H1 (cell line): ENCODE measurements around the gene RP9. TPM values are rescaled to one million over a fixed set of nuclear protein-coding genes. Genes with fewer than 3 reads are reported as not detected.

ENCODE experiments used
- CTCF ChIA-PET: fragments of 300-600 bp; sonication (Branson Sonifier 250); formaldehyde crosslinking; loops from one replicate; lab custom pipeline; 2021; ENCODE audit not compliant: partially characterized antibody; lab: Charles Lee
- POLR2A ChIA-PET: fragments of 300-600 bp; sonication (Branson Sonifier 250); formaldehyde crosslinking; loops from one replicate; lab custom pipeline; 2021; ENCODE audit warnings: inconsistent platforms; ENCODE audit not compliant: partially characterized antibody; lab: Charles Lee
- DNase-seq, 2 experiments: peaks; one replicate each; pipeline versions ENCODE4 v3.0.0 to v3.0.0-alpha.2; 2010 to 2022; ENCODE audit warnings: low spot score in 2 of 2, low read depth in 1 of 2, mixed read lengths in 1 of 2
- FAIRE-seq: peaks from 2 replicates; lab custom pipeline; 2011; peaks lifted over from hg19 to GRCh38; lab: Jason Lieb, UNC
- H2AFZ ChIP-seq: 2 replicates; pipeline ENCODE4 v1.8.1; 2012; ENCODE audit warnings: low read length, inconsistent platforms
- H2AK5ac ChIP-seq: 2 replicates; pipeline ENCODE4 v1.6.1; 2013; ENCODE audit warnings: low read depth, low read length
- H2BK120ac ChIP-seq: replicated peaks from 2 replicates; pipeline ENCODE3; 2013; ENCODE audit warnings: low read depth, low read length, inconsistent platforms
- H2BK12ac ChIP-seq: 2 replicates; pipeline ENCODE4 v1.6.1; 2013; ENCODE audit warnings: low read depth, low read length
- H2BK15ac ChIP-seq: 2 replicates; pipeline ENCODE4 v1.6.1; 2013; ENCODE audit warnings: low read length
- H2BK20ac ChIP-seq: 2 replicates; pipeline ENCODE4 v1.6.1; 2013; ENCODE audit warnings: low read length
- H2BK5ac ChIP-seq: 2 replicates; pipeline ENCODE4 v1.6.1; 2013; ENCODE audit warnings: low read depth, low read length
- H3K14ac ChIP-seq: 2 replicates; pipeline ENCODE4 v1.6.1; 2013; ENCODE audit warnings: inconsistent platforms; ENCODE audit not compliant: insufficient read length
- H3K18ac ChIP-seq: 2 replicates; pipeline ENCODE4 v1.6.1; 2013; ENCODE audit warnings: low read length; ENCODE audit errors: extremely low read depth
- H3K23ac ChIP-seq: 2 replicates; pipeline ENCODE4 v1.6.1; 2013; ENCODE audit warnings: inconsistent platforms; ENCODE audit not compliant: insufficient read length
- H3K23me2 ChIP-seq: 2 replicates; pipeline ENCODE4 v1.6.1; 2013; ENCODE audit warnings: low read depth, low read length
- H3K27ac ChIP-seq: 2 replicates; pipeline ENCODE4 v1.6.1; 2011; ENCODE audit warnings: low read depth, low read length, inconsistent platforms
- H3K27me3 ChIP-seq, 4 experiments: replicated peaks in 1 of 4; 1 replicate in 1 of 4; 2 replicates in 3 of 4; pipeline versions ENCODE4 v1.6.1 to v1.8.1; 2011 to 2013; ENCODE audit warnings: low read length in 3 of 4, mild to moderate bottlenecking in 3 of 4, inconsistent platforms in 2 of 4, mixed read lengths in 2 of 4, moderate library complexity in 1 of 4; ENCODE audit not compliant: control insufficient read depth in 3 of 4, insufficient read depth in 3 of 4; ENCODE audit errors: extremely low read depth in 1 of 4
- H3K36me3 ChIP-seq, 4 experiments: 2 replicates each; pipeline versions ENCODE4 v1.6.1 to v1.8.1; 2011 to 2013; ENCODE audit warnings: mild to moderate bottlenecking in 4 of 4, low read length in 3 of 4, moderate library complexity in 2 of 4, control low read depth in 1 of 4, inconsistent platforms in 1 of 4; ENCODE audit not compliant: insufficient read depth in 4 of 4, control insufficient read depth in 2 of 4
- H3K4ac ChIP-seq: replicated peaks from 2 replicates; pipeline ENCODE3; 2013; ENCODE audit warnings: low read length, low read depth, mixed read lengths, inconsistent platforms; ENCODE audit not compliant: insufficient read length
- H3K4me1 ChIP-seq, 4 experiments: replicated peaks in 1 of 4; 1 replicate in 1 of 4; 2 replicates in 3 of 4; pipeline versions ENCODE4 v1.6.1 to v1.8.1; 2011 to 2013; ENCODE audit warnings: low read length in 3 of 4, inconsistent platforms in 2 of 4, mixed read lengths in 1 of 4; ENCODE audit not compliant: insufficient read depth in 4 of 4, control insufficient read depth in 3 of 4
- H3K4me2 ChIP-seq, 2 experiments: 2 replicates each; pipeline versions ENCODE4 v1.6.1 to v1.8.1; 2011 to 2013; ENCODE audit warnings: low read depth in 2 of 2, low read length in 2 of 2, control low read depth in 1 of 2, inconsistent platforms in 1 of 2, mild to moderate bottlenecking in 1 of 2; ENCODE audit not compliant: insufficient read depth in 1 of 2
- H3K4me3 ChIP-seq, 4 experiments: fragments of 200-600, 300-600 bp in 1 of 4; sonication (generic), shearing (Covaris generic), sonication (Bioruptor Twin) in 1 of 4; 2 replicates each; pipeline versions ENCODE4 v1.5.1 to v1.8.1; 2011 to 2016; ENCODE audit warnings: low read length in 4 of 4, low read depth in 3 of 4, control low read depth in 2 of 4, inconsistent platforms in 2 of 4, mild to moderate bottlenecking in 2 of 4, mixed read lengths in 1 of 4, moderate library complexity in 1 of 4; ENCODE audit not compliant: insufficient read depth in 2 of 4; ENCODE audit errors: extremely low read depth in 1 of 4
- H3K56ac ChIP-seq: replicated peaks from 2 replicates; pipeline ENCODE3; 2013; ENCODE audit warnings: low read depth, mild to moderate bottlenecking, mixed read lengths, low read length, inconsistent platforms; ENCODE audit not compliant: insufficient read length
- H3K79me1 ChIP-seq: 2 replicates; pipeline ENCODE4 v1.6.1; 2013; ENCODE audit warnings: low read depth, low read length, control low read depth
- H3K79me2 ChIP-seq, 2 experiments: 2 replicates each; pipeline versions ENCODE4 v1.6.1 to v1.8.1; 2012 to 2013; ENCODE audit warnings: low read length in 2 of 2, mild to moderate bottlenecking in 2 of 2, inconsistent platforms in 1 of 2; ENCODE audit not compliant: insufficient read depth in 2 of 2, control insufficient read depth in 1 of 2
- H3K9ac ChIP-seq, 4 experiments: replicated peaks in 1 of 4; 1 replicate in 1 of 4; 2 replicates in 3 of 4; pipeline versions ENCODE4 v1.6.1 to v1.8.1; 2011 to 2013; ENCODE audit warnings: low read depth in 3 of 4, low read length in 3 of 4, control low read depth in 2 of 4, mild to moderate bottlenecking in 2 of 4, moderate library complexity in 2 of 4, inconsistent platforms in 1 of 4; ENCODE audit errors: extremely low read depth in 1 of 4
- H3K9me3 ChIP-seq, 2 experiments: 2 replicates each; pipeline versions ENCODE4 v1.6.1 to v1.8.1; 2012 to 2013; ENCODE audit warnings: mild to moderate bottlenecking in 2 of 2, moderate library complexity in 2 of 2, control low read depth in 1 of 2, inconsistent platforms in 1 of 2, low read depth in 1 of 2, low read length in 1 of 2, mixed read lengths in 1 of 2; ENCODE audit not compliant: insufficient read depth in 2 of 2
- H4K20me1 ChIP-seq, 2 experiments: replicated peaks in 1 of 2; 2 replicates each; pipeline versions ENCODE3 to v1.8.1; 2011 to 2013; ENCODE audit warnings: inconsistent platforms in 2 of 2, low read length in 2 of 2, mild to moderate bottlenecking in 1 of 2; ENCODE audit not compliant: insufficient read depth in 2 of 2, control insufficient read depth in 1 of 2
- H4K5ac ChIP-seq: 2 replicates; pipeline ENCODE4 v1.6.1; 2013; ENCODE audit warnings: low read length, low read depth, mixed read lengths, inconsistent platforms; ENCODE audit not compliant: insufficient read length
- H4K8ac ChIP-seq: 2 replicates; pipeline ENCODE4 v1.8.0; 2013; ENCODE audit warnings: mild to moderate bottlenecking, moderate library complexity, low read length, inconsistent platforms; ENCODE audit not compliant: insufficient read depth; ENCODE audit errors: extremely low read depth
- H4K91ac ChIP-seq: replicated peaks from 2 replicates; pipeline ENCODE3; 2013; ENCODE audit warnings: low read length, mixed read lengths, inconsistent platforms; ENCODE audit not compliant: insufficient read length
- BRCA1 ChIP-seq: IDR thresholded peaks from 2 replicates; pipeline ENCODE4 v1.6.1; 2012; ENCODE audit warnings: low read depth, low read length, improper control_type of control experiment
- CBX8 ChIP-seq: fragments of 300-800, 300-1000 bp; sonication (generic); IDR thresholded peaks from 2 replicates; pipeline ENCODE4 v1.7.1; 2016; ENCODE audit warnings: low read depth, low read length, borderline replicate concordance
- CHD1 ChIP-seq: IDR thresholded peaks from 2 replicates; pipeline ENCODE4 v1.6.1; 2012; ENCODE audit warnings: low read depth, low read length, improper control_type of control experiment
- EZH2 ChIP-seq: fragments of 200-600 bp; sonication (generic); IDR thresholded peaks from 2 replicates; pipeline ENCODE4 v1.7.1; 2012; ENCODE audit warnings: low read depth, mild to moderate bottlenecking, moderate library complexity, low read length, inconsistent platforms; ENCODE audit not compliant: severe bottlenecking
- HDAC2 ChIP-seq, 2 experiments: fragments of 300-600 bp in 1 of 2; sonication (generic) in 1 of 2; IDR thresholded peaks; 2 replicates each; pipeline ENCODE4 v1.6.1; 2011 to 2012; ENCODE audit warnings: low read depth in 2 of 2, low read length in 2 of 2, mild to moderate bottlenecking in 2 of 2, moderate library complexity in 2 of 2, borderline replicate concordance in 1 of 2, inconsistent platforms in 1 of 2
- JUND ChIP-seq: IDR thresholded peaks from 2 replicates; pipeline ENCODE4 v1.6.1; 2011; ENCODE audit warnings: mild to moderate bottlenecking, improper control_type of control experiment, low read length
- MAFK ChIP-seq: IDR thresholded peaks from 2 replicates; pipeline ENCODE4 v1.6.1; 2012; ENCODE audit warnings: low read depth, mild to moderate bottlenecking, improper control_type of control experiment, low read length
- PHF8 ChIP-seq: fragments of 200-600 bp; sonication (generic); conservative IDR thresholded peaks from 2 replicates; pipeline ENCODE4 v1.7.1; 2012; ENCODE audit warnings: low read depth, mild to moderate bottlenecking, inconsistent platforms, low read length, moderate library complexity
- RFX5 ChIP-seq: IDR thresholded peaks from 2 replicates; pipeline ENCODE4 v1.6.1; 2011; ENCODE audit warnings: low read depth, low read length, improper control_type of control experiment, borderline replicate concordance
- TAF1 ChIP-seq: IDR thresholded peaks from 2 replicates; pipeline ENCODE4 v1.6.1; 2011; ENCODE audit warnings: mild to moderate bottlenecking, low read depth, low read length
- TAF7 ChIP-seq: optimal IDR thresholded peaks from 2 replicates; pipeline ENCODE3; 2011; ENCODE audit warnings: low read depth, mild to moderate bottlenecking, inconsistent platforms, low read length, moderate library complexity, borderline replicate concordance
- TCF12 ChIP-seq: IDR thresholded peaks from 2 replicates; pipeline ENCODE4 v1.6.1; 2011; ENCODE audit warnings: low read depth, mild to moderate bottlenecking, low read length
- TEAD4 ChIP-seq: IDR thresholded peaks from 2 replicates; pipeline ENCODE4 v1.6.1; 2012; ENCODE audit warnings: low read depth, low read length, inconsistent platforms, mixed read lengths
- WGBS, 2 experiments: shearing (Covaris generic) in 1 of 2; methylation state at CpG; one replicate each; pipeline versions ENCODE4 v1.1.6 to v1.1.7; 2013 to 2015; ENCODE audit warnings: low lambda C conversion rate in 2 of 2, mixed read lengths in 2 of 2, inconsistent platforms in 1 of 2, low coverage in 1 of 2, missing lambda C conversion rate in 1 of 2; ENCODE audit not compliant: insufficient replicate concordance in 2 of 2, insufficient coverage in 1 of 2, insufficient read length in 1 of 2; ENCODE audit errors: extremely low coverage in 1 of 2, missing lambda C conversion rate in 1 of 2; 5-methylcytosine and 5-hydroxymethylcytosine counted together
- polyA plus RNA-seq, 7 experiments: library from polyadenylated mRNA; depleted of rRNA in 3 of 7; stranded (reverse) in 5 of 7; unstranded in 2 of 7; fragments of >200 nt in 5 of 7; fragments of 200-250 nt in 2 of 7; gene quantifications; 1 replicate in 5 of 7; 2 replicates in 1 of 7; 4 replicates in 1 of 7; pipeline versions ENCODE4 v1.2.1 to v1.2.3, GENCODE V29; 2011 to 2013; ENCODE audit warnings: missing spikeins in 2 of 7, mixed read lengths in 2 of 7
- total RNA-seq: library from RNA; stranded (reverse); fragmentation: NEBNext Ultra II Directional; extraction: Animal tissue kit (Norgen Biotek cat#: 25700); gene quantifications from 2 replicates; pipeline ENCODE4 v1.2.1, GENCODE V29; 2021
- TF ChIP-seq, protein P1 (sequence below): IDR thresholded peaks from 2 replicates; pipeline ENCODE4 v1.6.1; 2012; ENCODE audit warnings: inconsistent platforms

RP9 gene
- total and polyA plus RNA-seq, 2 of the 8 experiments (the other 6 are each of a cell fraction or from before 2014, with no cell fraction given), result 11.0 to 12.4 TPM

DNA sequence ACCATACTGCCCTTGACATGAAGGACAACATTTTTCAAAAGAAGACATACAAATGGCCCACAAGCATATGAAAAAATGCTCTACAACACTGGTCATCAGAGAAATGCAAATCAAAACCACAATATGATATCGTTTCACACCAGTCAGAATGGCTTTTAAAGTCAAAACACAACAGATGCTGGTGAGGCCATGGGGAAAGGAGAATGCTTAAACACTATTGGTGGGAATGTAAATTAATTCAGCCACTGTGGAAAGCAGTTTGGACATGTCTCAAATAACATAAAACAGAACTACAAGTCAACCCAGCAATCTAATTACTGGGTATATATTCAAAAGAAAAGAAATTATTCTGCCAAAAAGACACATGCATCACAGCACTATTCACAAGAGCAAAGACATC, 42.4 kb downstream of the RP9 start:
- Histone ChIP-seq H4K20me1 (no peaks in the 10 kb centered on the region), H3K23me2 (no peaks in the 10 kb centered on the region), H3K27me3 (no peaks in the 10 kb centered on the region), H4K91ac (no peak overlapping the region), H2BK20ac (no peak overlapping the region), H2AFZ (no peak overlapping the region), H4K8ac (no peak overlapping the region), H3K4me3 (no peak overlapping the region), H3K56ac (no peak overlapping the region), H3K4me1 (peaks cover 0 to 5% (median 0%) of the 10 kb centered on the region in 4 experiments; a peak in 1 of 7 replicates), H3K18ac (no peak overlapping the region), H3K23ac (no peak overlapping the region), H3K79me1 (no peaks in the 10 kb centered on the region), H2AK5ac (no peak overlapping the region), H2BK15ac (no peak overlapping the region), H3K4ac (no peak overlapping the region), H3K9me3 (peaks cover 14 to 20% of the 10 kb centered on the region in 2 experiments; a peak in 3 of 4 replicates), H2BK5ac (no peak overlapping the region), H3K27ac (no peak overlapping the region), H3K36me3 (no peaks in the 10 kb centered on the region), H2BK12ac (no peak overlapping the region), H3K9ac (no peak overlapping the region), H3K79me2 (peaks cover 0 to 3% of the 10 kb centered on the region in 2 experiments; a peak in 2 of 4 replicates), H3K14ac (no peak overlapping the region), H3K4me2 (no peak overlapping the region), H2BK120ac (no peak overlapping the region), H4K5ac (no peak overlapping the region)
- 84% methylated on average over 1 of the region's 1 CpG; no CpG with 5 or more reads in 1 of the 2 experiments for WGBS, 2 experiments
- CTCF ChIA-PET, result interaction anchor here (0.6 to 0.7 kb wide), 3 partner anchors 10 to 177 kb away, joined by 3 read pairs; no protein-coding TSS in a partner anchor
- FAIRE-seq, result no peak
- POLR2A ChIA-PET, result no interaction called here
- no peak for DNase-seq
- no peak for TF ChIP-seq TCF12
- TF ChIP-seq PHF8, result no peak
- TF ChIP-seq MAFK, result no peak
- no peak for TF ChIP-seq TEAD4
- no peak for TF ChIP-seq EZH2
- TF ChIP-seq BRCA1, result no peak
- TF ChIP-seq RFX5, result no peak
- TF ChIP-seq, protein P1, sequence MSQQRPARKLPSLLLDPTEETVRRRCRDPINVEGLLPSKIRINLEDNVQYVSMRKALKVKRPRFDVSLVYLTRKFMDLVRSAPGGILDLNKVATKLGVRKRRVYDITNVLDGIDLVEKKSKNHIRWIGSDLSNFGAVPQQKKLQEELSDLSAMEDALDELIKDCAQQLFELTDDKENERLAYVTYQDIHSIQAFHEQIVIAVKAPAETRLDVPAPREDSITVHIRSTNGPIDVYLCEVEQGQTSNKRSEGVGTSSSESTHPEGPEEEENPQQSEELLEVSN, result no peak
- TF ChIP-seq TAF1, result no peak
- no peak for TF ChIP-seq CHD1
- no peak for TF ChIP-seq CBX8
- no peak for TF ChIP-seq TAF7
- no peak for TF ChIP-seq HDAC2 (IDR thresholded peaks at IDR 0.05; ENCODE audit: borderline replicate concordance in 1 of 2, low read depth in 2 of 2, low read length in 2 of 2)
- no peak for TF ChIP-seq JUND
